Tibial nerve (tissue), 4 donors: Measurements from ENCODE around the gene DCAF6.

Experiments used
- EP300 ChIP-seq, 2 donors: sonication (generic); formaldehyde crosslinking; IDR thresholded peaks; one replicate each; pipeline ENCODE4 v1.6.1; 2017; ENCODE audit warnings: antibody characterized with exemption in 2 of 2, mild to moderate bottlenecking in 1 of 2
- POLR2A ChIP-seq, 2 donors: fragments of 450-650 bp; IDR thresholded peaks; one replicate each; pipeline ENCODE4 v1.6.1; 2017; ENCODE audit warnings: antibody characterized with exemption in 2 of 2, mild to moderate bottlenecking in 2 of 2, moderate library complexity in 2 of 2
- TF ChIP-seq, protein P1 (sequence below), 5 experiments: fragments of 200-600 bp in 3 of 5; fragments of 450-650 bp in 2 of 5; sonication (generic) in 3 of 5; IDR thresholded peaks; one replicate each; pipeline ENCODE4 v1.5.1; 2016 to 2019; ENCODE audit warnings: antibody characterized with exemption in 5 of 5, mild to moderate bottlenecking in 3 of 5, moderate library complexity in 2 of 5

DNA sequence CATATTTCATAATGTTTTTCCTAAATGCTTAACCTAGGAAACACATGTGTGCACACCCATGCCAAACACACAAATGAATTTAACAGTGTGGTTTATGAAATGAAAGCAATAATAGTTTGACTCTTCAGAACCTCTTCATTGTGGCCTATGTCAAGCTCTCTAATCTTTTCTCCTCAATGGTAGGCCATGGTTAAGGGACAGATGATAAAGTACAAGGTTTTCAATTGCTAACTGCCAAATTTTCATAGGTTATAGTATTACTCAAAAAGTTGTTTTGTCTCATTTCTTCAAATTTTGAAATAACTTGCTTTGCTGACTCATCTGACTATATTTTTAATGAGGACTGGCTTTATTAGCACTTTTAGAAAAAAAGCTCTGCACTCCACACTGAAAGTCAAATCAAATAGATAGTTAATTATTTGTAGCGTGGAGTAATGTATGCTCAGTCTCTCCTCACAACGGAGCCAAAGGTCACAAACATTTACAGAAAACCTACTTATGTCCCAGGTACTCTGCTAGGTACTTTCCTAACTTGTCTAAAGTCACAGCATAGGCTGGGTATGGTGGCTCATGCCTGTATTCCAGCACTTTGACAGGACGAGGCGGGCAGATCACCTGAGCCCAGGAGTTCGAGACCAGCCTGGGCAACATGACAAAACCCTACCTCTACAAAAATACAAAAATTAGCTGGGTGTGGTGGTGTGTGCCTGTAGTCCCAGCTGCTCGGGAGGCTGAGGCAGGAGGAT, 19.5 kb upstream of the DCAF6 start:
- TF ChIP-seq, protein P1, sequence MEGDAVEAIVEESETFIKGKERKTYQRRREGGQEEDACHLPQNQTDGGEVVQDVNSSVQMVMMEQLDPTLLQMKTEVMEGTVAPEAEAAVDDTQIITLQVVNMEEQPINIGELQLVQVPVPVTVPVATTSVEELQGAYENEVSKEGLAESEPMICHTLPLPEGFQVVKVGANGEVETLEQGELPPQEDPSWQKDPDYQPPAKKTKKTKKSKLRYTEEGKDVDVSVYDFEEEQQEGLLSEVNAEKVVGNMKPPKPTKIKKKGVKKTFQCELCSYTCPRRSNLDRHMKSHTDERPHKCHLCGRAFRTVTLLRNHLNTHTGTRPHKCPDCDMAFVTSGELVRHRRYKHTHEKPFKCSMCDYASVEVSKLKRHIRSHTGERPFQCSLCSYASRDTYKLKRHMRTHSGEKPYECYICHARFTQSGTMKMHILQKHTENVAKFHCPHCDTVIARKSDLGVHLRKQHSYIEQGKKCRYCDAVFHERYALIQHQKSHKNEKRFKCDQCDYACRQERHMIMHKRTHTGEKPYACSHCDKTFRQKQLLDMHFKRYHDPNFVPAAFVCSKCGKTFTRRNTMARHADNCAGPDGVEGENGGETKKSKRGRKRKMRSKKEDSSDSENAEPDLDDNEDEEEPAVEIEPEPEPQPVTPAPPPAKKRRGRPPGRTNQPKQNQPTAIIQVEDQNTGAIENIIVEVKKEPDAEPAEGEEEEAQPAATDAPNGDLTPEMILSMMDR (IDR thresholded peaks at IDR 0.05) = no peak
- TF ChIP-seq EP300 (IDR thresholded peaks at IDR 0.05) (no peak), POLR2A (IDR thresholded peaks at IDR 0.05) (no peak)
